ENCODE measurements around the gene FRMD4B.

FRMD4B gene

DNA sequence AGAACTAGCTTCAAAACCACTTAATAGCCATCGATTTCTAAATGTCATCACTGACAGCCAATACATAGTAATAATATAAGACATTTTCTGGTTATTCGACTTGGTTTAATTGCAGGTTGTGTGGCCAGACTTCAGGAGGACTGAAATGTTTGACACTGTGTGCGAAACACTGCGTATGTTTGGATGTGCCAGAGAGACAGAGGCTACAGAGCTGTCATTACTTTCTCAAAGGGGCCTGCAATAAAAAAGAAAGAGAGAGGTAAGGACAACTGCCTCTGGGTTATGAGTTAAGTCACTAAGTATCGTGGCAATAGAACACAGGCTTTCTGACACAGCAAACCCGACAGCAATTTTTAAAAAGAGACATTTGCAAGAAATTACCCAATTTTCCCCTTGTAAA is 264.4 kb downstream of the FRMD4B start:
- DNase-seq (ENCODE audit: low read depth): no peak

DNA sequence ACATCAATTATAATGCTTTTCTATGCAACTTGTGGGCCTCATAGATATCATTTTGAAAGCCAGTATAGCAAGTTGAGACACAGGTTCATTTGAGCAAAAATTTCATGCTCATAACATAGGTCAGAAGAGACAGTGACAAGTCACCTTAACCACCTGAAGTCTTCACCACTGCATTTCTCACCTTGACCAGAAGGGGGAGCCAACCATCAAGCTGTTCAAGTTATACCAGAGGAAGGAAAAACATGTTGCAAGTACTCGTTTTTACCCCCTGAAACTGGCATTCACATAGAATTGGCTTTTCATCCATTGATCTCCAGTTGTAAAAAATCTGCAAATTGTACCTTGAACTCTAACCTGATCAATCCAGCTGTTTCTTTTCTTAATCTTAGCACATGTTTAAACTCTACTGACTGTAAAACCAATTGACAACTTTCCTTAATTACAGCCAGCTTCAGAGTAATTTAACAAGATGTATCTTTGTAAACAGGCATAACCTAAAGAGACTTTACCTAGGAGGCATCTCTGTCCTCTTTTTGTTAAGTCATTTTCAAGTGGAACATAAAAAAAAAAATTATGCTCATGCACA is 264.9 kb downstream of the FRMD4B start:
- no peak for DNase-seq (ENCODE audit: low read depth)
- H3K4me3 ChIP-seq (ENCODE audit: low read depth, low read length): no peak overlapping the region

More for the DNA sequence above, 264.4 kb downstream of the FRMD4B start:
- H3K4me3 ChIP-seq (ENCODE audit: low read depth, low read length): no peak overlapping the region

Data from skeletal muscle cell (primary cell).